ENCODE measurements around the gene PCDH9.

- no peak for TF ChIP-seq CTCF (conservative IDR thresholded peaks at IDR 0.05 in 1 of 2, IDR thresholded peaks at IDR 0.05 in 1 of 2; ENCODE audit: extremely low read depth in 1 of 2, insufficient read depth in 1 of 2, low read depth in 1 of 2, low read length in 2 of 2)
- no peak for TF ChIP-seq EZH2 (IDR thresholded peaks at IDR 0.05; ENCODE audit: borderline replicate concordance, low read length)
Measured at GRCh38 chr13:66659701-66660467, 570.3 kb downstream of the PCDH9 start.

All from mammary epithelial cell (primary cell).